ENCODE measurements around the gene SLC26A4.

SLC26A4 gene

GRCh38 chr7:107661081-107661864 is 645 bp downstream of the SLC26A4 start:
- no peak for DNase-seq

GRCh38 chr7:107661865-107662379 is 1.3 kb downstream of the SLC26A4 start:
- DNase-seq, result no peak

- DNase-seq, result no peak
These were observed 2.6 kb downstream of the SLC26A4 start for GRCh38 chr7:107663196-107663595.

GRCh38 chr7:107666790-107667189 is 6.2 kb downstream of the SLC26A4 start:
- DNase-seq, result no peak

GRCh38 chr7:107667341-107667740 is 6.7 kb downstream of the SLC26A4 start:
- DNase-seq, result no peak

- DNase-seq, result no peak
These were observed 7.7 kb downstream of the SLC26A4 start for GRCh38 chr7:107668296-107668695.

GRCh38 chr7:107672183-107672582 is 11.6 kb downstream of the SLC26A4 start:
- no peak for DNase-seq

- no peak for DNase-seq
These were observed 15.6 kb downstream of the SLC26A4 start for GRCh38 chr7:107676249-107676648.

GRCh38 chr7:107678110-107678753 is 17.6 kb downstream of the SLC26A4 start:
- no peak for DNase-seq

GRCh38 chr7:107680478-107680877 is 19.9 kb downstream of the SLC26A4 start:
- DNase-seq, result no peak

GRCh38 chr7:107682886-107683285 is 22.3 kb downstream of the SLC26A4 start:
- no peak for DNase-seq

- DNase-seq, result no peak
These were observed 23.7 kb downstream of the SLC26A4 start for GRCh38 chr7:107684287-107684686.

- no peak for DNase-seq
These were observed 24.4 kb downstream of the SLC26A4 start for GRCh38 chr7:107684947-107685463.

- DNase-seq, result no peak
These were observed 26.3 kb downstream of the SLC26A4 start for GRCh38 chr7:107686816-107687387.

GRCh38 chr7:107687656-107688055 is 27.0 kb downstream of the SLC26A4 start:
- no peak for DNase-seq

- DNase-seq, result no peak
These were observed 28.9 kb downstream of the SLC26A4 start for GRCh38 chr7:107689553-107689952.

- no peak for DNase-seq
These were observed 29.5 kb downstream of the SLC26A4 start for GRCh38 chr7:107690084-107690483.

- DNase-seq, result no peak
These were observed 30.0 kb downstream of the SLC26A4 start for GRCh38 chr7:107690611-107691010.

- no peak for DNase-seq
These were observed 31.1 kb downstream of the SLC26A4 start for GRCh38 chr7:107691716-107692115.

- no peak for DNase-seq
These were observed 31.9 kb downstream of the SLC26A4 start for GRCh38 chr7:107692501-107692900.

- DNase-seq, result no peak
These were observed 32.8 kb downstream of the SLC26A4 start for GRCh38 chr7:107693396-107693795.

- DNase-seq, result no peak
These were observed 33.8 kb downstream of the SLC26A4 start for GRCh38 chr7:107694386-107694785.

GRCh38 chr7:107696330-107696946 is 35.8 kb downstream of the SLC26A4 start:
- DNase-seq, result no peak

All from SW 1271 (cell line).